Daoy (cell line): ENCODE results near the gene L2HGDH. TPM values are rescaled to one million over a fixed set of nuclear protein-coding genes. Genes with fewer than 3 reads are reported as not detected.
A peak's percentile ranks its signal among the peaks of the same experiment; 100 is the strongest.

Source experiments
- DNase-seq: peaks from one replicate; pipeline ENCODE4 v3.0.0-alpha.2; 2015; ENCODE audit warnings: low read depth
- total RNA-seq: library from RNA; depleted of rRNA; stranded (reverse); fragments of >200 nt; shearing (Covaris generic); gene quantifications from 2 replicates; pipeline ENCODE4 v1.2.3, GENCODE V29; 2014

L2HGDH gene
- total RNA-seq, 1 experiment from 2014 or later = 18.2 TPM

DNA sequence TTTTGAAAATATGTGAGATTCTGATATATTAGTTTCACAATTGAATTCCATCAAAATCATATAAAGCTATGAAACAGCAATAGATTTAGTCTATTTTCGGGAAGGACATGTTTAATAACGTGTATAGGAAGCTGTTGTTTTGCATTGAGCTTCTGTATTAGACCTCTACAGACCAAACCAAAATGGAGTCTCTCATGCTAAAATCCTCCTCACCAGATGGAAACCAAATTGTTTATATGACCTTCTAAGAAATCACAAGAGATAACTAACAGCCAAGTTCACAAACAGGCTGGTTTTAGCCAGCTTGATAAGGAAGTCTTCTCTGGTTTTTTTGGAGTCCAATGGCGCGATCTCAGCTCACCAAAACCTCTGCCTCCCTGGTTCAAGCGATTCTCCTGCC lies 23.9 kb downstream of the L2HGDH start:
- DNase-seq = no peak

DNA sequence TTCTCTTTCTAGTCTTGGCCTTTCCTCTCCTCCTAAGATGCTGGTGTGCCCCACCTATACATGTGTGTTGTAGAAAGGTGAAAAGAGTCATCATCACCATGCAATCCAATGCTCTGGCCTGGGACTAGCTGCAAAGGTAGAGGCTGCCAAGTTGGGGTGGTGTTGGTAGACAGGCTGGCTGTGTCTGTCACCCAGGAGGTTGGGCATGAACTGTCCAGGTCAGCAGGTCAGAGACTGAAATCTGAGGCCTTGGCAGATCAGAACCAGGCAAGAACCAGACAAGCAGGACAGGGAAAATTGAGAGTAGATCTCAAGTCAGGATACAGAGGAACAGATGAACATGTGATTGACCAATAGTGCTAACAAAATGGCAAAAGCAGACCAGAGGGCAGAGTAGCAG lies 26.2 kb downstream of the L2HGDH start:
- no peak for DNase-seq

DNA sequence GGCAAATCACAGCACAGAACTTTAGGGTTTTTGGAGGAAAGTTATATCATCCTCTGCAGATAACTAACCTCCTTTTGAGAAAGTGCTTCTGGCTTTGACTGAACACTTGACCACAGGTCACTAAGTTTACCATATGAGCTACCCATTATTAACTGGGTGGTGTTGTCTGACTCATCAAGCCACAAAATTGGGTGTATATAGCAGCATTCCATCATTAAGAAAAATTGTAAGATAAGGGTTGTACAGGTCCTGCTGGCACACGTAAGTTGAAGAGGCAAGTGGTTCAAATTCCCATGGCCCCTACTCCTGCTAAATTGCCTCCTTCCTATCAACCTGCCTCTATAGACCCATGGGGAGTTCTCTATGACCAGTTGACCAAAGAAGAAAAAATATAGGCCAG lies 39.5 kb downstream of the L2HGDH start:
- peak; percentile 3 for DNase-seq

DNA sequence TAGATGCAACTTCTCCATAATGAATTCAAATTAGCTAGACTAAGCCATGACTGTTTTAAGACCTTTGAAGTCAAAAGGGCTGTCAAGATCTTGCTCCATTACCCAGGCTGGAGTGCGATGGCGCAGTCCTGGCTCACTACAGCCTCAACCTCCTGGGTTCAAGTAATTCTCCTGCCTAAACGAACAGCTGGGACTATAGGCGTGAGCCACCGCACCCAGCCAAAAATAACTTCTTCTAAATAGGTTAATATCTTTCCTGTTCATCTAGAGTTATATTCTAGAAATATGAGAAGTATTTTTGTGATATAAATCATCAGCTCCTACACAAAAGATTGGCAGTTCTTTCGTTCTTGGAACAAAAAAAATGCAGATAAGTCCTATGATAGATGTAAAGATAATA lies 41.1 kb downstream of the L2HGDH start:
- no peak for DNase-seq

DNA sequence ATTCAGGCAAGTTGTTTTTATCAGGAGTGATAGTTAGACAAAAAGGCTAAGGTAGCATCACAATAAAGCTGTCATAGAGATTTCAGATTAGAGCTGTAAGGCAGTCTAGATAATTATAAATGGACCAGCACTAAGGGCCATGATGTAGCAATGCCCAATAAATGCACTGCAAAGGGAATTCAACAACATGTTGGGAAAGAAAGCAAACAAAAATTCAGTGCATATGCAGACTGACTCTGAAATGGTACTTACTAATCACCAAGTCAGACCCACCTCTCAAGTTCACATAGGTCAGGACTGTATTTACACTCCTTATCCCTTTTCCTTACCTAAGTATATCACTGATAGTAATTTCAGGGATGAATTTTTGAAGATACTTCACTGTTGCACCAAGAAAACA lies 47.0 kb downstream of the L2HGDH start:
- DNase-seq = no peak

DNA sequence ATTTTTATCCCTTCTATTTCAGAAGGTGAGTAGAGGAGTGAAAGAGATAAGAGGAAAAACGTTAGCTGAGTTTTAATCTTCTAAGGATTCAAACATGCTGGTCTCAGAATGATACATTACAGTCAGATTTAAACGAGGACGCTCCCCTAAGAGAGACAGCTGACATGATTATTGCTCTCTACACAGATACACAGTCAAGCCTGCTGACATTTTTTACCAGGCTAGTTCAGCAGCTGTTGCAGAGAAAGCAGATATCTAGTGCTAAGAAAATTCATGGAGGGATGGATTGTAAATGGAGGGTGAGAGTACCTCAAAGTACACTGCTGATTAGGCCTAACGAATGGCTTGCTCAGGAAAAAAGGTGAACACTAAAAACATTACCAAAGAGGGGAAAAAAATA lies 48.7 kb downstream of the L2HGDH start:
- DNase-seq = no peak

DNA sequence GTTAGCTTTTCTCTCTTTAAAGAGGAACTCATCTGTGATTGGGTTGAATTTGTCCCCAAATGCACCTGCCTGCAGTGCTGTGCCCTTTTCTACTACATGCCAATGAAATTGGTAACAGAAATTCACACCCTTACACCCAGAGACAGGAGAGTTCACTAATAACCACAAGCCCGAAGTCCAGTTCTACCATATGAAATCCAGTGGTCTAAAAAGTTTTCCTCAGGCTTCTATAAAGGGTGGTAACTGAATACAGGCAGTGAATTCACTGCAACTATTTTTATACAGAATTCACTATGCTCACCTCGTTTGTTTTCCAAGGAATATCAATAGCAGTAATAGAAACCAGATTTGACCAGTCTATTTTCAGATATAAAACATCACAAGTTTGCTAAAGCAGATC lies 49.2 kb downstream of the L2HGDH start:
- no peak for DNase-seq

DNA sequence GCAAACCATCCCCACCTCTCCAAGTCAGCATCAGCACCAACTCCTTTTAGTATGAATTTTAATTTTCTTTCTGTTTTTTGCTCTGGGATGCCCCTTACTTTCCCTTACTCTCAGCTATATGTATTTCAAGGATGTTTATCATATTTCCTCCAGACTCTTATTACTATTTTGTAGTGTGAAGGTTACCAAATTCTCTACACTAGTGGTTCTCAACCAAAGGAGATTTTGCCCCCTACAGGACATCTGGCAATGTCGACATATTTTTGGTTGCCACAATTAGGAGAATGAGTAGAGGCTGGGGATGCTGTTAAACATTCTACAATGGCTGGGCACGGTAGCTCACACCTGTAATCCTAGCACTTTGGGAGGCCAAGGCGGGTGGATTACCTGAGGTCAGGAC lies 51.5 kb downstream of the L2HGDH start:
- DNase-seq = peak; percentile 10

DNA sequence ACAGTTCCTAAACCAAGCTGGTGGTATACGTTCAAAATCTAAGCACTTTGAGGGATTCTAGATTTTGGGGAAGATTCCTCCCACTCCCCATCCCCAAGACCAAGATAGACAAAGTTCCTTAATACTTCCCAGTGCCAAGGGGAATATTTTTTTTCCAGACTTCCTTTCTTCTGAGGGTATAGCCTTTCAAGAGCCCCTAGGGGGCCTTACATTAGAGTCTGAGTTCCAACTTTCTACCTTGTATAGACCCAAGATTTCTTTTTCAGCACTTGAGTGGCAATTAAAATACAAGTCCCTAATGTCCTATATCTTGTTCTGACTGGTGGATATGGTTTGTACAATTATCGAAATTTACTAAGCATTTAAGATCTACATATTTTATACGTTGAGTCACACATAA lies 52.0 kb downstream of the L2HGDH start:
- DNase-seq = no peak

DNA sequence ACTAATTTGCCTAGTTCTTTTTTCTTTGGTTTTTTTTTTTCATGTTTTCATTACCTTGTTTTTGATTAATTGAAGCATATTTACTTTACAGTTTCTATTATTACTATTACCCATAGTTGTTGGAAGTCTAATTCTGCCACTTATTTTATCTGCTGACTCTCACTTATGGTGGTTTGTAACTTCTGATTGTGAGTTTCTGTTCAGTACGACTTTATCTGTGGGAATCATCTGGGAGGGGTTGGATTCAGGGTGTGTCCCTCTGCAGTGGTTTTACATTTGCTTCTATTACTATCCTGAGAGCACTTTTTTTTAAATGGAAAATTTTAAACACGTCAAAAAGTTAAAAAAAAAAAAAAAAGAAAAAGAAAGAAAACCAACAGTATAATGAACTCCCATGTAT lies 54.3 kb downstream of the L2HGDH start:
- no peak for DNase-seq

DNA sequence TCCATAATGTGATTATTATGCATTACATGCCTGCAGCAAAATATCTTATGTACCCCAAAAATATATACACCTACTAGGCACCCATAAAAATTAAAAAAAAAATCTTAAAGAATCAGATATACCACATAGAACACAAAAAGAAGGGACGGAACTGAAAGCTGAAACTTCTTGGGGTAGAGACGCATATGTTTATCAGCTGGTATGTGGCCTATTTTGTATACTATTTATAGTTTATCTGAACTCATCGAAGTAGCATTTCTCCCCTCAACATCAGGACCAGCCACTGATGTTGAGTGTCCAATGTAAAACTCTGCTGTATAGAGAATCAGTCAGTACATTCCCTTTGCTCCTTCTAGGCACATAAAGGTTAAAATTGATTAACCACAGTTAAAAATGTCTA lies 57.8 kb downstream of the L2HGDH start:
- no peak for DNase-seq

DNA sequence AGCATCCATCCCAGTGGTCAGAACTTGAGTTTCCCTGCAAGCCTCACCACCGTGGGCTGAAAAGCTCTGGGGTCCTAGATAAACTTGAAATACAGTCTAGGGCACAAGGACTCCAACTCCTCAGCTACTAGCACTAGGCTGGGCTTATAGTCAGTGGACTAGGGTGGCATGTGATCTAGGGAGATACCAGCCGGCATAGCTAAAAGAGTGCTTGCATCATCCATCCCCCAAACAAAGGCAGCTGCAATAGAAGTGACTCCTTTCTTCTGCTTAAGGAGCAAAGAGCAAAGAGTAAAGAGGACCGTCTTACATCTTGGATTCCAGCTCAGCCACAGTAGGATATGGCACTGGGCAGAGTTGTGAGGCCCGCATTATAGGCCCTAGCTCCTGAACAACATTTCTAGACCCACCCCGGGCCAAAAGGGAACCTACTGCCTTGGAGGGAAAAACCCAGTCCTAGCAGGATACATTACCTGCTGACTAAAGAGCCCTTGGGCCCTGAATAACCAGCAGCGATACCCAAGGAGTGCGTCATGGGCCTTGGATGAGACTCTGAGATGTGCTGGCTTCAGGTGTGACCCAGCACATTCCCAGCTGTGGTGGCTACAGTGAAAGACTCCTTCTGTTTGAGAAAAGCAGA lies 62.8 kb downstream of the L2HGDH start:
- DNase-seq = no peak

DNA sequence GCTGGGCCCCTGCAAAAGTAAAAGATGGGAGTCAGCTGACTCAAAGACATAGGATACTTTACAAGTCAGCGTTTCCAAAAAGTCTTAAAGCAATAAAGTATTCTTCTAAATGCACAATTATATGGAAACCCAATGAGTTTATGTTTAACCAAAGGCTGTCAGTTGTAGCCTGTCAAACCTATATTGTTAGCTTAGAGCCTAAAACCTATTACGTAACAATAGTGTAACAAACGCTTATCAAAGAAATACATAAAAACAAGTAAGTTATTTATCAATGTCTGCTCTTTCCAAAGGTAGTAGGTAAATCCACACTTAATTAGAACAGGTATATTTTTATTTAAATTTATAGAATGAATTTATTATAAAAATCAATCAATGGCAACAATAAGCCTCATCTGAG lies 64.8 kb downstream of the L2HGDH start:
- DNase-seq = no peak

DNA sequence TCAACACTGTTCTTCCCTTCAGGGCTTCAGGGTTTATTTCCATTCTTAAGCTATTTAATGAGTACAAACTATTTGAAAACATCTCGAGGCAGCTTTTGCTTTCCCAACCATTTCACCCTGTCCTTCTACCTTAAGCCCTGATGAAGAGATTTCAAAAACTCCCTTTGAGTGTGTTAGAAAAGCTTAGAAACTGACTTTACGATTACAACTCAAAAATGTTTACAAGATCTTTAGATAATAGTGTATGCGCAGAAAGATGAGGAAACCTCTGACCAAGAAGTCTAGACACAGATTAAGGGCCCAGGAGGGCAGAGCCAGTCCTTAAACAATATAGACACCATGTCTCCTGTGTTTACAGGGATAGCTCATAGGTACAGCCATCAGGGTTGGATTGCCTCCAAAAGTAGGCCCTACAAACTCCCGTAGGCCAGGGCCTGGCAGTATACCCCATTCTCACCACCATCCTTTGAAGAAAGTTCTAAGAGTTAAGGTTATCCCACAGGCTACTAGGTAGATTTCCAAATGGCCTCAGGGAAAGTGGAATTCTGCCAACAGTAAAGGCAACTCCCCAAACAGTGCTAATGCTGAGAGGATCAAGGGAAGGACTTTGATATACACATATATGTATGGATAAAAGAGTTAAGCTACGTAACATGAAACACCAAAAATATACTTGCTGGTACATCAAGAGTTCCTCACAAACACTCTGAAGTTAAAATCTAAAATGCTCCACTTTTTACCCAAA lies 69.3 kb downstream of the L2HGDH start:
- no peak for DNase-seq

DNA sequence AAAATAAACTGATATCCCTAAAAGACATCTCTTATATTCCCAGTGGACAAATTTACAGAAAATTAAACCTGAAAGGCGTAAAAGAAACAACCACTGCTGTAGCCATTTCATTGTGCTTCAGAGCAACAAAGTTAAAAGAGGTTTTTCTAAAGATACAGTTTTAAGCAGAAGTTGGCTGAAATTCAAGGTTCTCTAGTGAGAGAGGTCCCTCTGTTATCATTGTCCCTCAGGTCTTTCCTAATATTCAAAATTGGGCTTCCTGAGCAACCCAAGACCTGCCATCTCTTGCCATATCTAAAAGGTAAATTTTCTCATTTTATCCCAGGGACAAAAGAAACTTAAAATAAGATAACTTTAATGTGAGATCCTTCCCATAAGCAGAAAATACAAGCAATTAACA lies 69.9 kb downstream of the L2HGDH start:
- DNase-seq = no peak

DNA sequence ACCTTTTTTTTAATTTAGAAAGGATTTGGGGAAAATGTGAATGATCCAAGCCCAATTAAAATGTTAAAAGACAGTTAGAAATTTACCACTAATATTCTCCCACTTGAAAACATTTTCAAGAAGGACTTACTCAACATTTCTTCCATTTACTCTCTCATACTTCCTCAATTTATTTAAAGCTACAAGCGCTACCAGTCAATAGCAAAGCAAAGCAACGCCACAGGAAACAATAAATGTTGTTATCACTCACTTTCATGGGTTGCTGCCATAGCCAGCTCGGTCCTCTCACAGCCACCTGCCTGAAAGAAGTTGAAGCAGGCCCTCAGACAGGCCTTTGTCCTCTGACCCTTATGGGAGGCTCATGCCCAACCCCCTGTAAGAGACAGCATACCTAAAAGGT lies 74.6 kb downstream of the L2HGDH start:
- DNase-seq = no peak

DNA sequence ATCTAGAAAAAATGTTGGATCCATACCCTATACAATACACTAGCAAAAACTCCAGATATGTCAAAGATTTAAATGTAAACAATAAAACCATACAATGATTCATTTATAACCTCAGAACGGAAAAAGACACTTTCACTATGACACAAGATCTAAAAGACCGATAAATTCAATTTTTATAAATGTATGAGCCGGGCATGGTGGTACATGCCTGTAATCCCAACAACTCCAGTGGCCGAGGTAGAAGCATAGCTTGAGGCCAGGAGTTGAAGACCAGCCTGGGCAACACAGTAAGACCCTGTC lies 78.1 kb downstream of the L2HGDH start:
- DNase-seq = no peak

DNA sequence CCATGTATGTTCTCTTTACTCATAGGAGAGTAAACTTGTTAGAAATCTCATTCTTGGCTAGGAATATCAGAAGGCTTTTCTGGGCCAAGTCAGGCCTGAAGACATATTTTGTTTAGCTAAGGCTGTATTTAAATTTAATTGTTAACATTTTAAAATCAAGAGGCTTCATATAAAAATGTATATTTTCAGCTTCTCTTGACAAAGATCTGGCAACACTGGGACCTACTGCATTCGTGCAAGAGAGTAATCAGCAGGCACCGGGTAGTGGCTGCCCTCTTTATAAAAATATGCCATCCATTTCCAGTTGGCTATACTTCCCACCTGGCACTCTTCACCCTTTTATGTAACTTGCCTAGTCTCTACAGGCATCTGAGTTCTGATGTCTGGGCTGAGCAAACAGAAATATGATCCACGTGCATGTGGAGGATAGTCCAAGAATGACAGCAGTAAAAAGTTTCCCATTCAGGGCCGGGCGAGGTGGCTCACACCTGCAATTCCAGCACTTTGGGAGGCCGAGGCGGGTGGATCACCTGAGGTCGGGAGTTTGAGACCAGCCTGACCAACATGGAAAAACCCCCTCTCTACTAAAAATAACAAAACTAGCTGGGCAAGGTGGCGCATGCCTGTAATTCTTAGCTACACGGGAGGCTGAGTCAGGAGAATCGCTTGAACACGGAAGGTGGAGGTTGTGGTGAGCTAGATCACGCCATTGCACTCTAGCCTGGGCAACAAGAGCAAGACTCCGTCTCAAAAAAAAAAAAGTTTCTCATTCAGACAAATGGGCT lies 78.7 kb downstream of the L2HGDH start:
- no peak for DNase-seq

DNA sequence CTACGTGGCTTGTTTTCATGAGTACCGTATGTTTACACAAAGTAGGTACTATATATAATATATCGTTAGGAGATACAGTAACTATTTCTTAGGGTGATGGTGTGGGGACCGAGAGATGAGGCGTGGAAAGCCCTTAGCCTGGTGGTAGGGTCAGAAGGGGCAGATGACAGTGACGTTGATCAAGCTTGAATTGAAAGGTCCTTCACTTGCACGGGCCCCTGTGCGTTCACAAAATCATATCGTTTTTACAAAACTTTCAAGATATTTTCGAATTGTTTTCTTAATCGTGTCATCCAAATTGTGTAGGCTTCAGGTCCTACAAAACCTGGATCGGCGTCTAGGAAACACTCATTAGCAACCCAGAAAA lies 79.8 kb downstream of the L2HGDH start:
- no peak for DNase-seq

DNA sequence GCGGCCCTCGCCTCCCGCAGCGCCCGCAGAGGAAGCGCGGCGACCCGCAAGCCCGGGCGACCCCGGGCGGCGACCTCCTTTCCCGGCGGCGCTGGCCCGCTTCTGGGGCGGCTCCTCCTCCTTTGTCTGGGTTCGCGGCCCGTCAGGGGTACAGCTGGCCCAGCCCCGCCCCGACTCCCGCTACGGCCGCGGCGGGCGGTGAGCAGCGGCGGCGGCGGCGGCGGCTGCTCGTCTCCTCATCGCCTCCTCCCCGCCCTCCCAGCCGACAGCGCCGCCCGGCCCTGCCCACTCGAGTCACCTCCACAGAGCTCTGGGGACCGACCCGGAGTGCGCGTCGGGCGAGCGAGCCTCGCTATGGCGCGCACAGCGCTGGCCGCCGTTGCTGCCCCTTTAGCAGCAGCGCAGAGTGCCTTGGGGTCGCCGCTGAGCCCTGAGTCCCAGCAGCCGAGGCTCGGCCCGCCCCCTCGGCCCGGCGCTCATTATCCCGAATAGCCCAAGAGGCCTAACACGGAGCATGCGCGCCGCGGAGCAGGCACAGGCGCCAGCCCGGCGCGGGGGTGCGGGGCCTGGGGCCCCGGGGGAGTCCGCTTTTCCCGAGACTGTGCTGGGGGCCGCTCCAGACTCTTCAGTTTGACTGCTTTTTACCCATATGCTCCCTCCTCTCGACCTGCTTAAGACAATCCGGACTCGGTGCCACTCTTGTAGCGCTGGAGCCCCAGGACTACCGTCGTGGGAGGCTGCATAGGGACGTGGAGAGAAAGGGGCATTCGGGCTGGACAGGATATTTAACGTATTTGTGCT lies 80.4 kb downstream of the L2HGDH start, which contains the start of gene SOS2:
SOS2 (minus strand) TSS at position 104 of the 801 bp plus-strand sequence. CDS start 295 bp downstream, outside the sequence.
- peak; percentile 93 for DNase-seq

DNA sequence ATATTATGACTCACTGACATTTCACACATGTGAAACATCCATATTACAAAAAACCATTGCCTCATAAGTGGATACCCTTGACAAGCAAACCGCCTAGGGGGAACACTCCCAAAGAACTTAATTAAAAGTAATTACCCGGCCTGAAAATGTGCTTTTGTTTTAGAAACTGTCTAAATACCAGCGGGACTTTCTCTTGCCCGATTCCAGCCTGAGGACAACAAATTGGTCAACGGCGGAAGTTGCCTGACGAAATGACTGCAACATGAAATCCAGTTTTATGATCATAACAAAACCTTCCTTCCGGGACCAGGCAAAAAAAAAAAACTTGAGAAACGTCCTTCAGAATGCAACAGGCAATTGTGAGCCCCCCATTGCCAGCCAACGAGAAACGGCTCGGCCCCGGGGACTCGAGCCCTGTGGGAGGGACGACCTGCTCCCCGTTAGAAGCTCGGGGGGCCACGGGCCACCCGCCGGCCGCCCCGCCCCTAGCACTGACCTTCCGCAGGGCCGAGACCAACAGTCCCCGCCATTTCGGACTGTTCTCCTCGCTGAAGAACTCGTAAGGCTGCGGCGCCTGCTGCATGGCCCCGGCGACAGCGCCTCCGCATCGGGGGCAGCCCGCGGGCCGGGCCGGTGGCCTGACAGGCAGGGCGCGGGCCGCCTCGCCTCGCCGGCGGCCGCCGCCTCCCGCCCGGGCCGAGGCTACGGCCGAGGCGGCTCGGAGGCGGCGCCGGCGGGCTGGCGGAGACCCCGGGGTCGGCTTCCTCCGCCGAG lies 81.1 kb downstream of the L2HGDH start:
- DNase-seq = peak; percentile 56

DNA sequence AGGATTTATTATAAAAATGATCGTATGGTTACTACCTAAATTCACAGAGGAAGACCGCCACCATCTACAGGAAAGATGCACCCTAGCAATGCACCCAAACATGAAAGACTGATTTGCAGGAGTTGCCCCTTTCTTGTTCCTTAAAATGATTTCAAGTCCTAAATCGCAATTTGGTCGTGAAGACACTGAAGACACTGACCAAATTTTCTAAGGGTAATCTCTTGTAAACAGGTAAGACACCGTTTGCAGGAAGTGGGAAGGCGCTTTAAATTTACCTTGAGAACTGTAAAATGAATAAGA lies 81.7 kb downstream of the L2HGDH start:
- DNase-seq = no peak
